Activated naive CD4-positive, alpha-beta T cell treated with anti-CD3 and anti-CD28 coated beads for 36 hours (primary cell): Measurements from ENCODE around the gene DBI. TPM values are rescaled to one million over a fixed set of nuclear protein-coding genes. Genes with fewer than 3 reads are reported as not detected.
"Not testable (repeated sequence)": the region's sequence is repeated elsewhere in the genome, so short reads cannot be mapped to it uniquely, and the experiment has no call there.

Experiments
- CTCF ChIA-PET: fragments of 350-600 bp; sonication (Branson Sonifier 250); formaldehyde crosslinking; loops from one replicate; lab custom pipeline; 2021; ENCODE audit warnings: antibody characterized with exemption; lab: Charles Lee
- DNase-seq: peaks from one replicate; pipeline ENCODE4 v3.0.0-alpha.2; 2020
- H3K27ac Mint-ChIP-seq: one replicate; pipeline ENCODE4 v1.8.0; 2021; ENCODE audit warnings: mild to moderate bottlenecking, mixed read lengths
- H3K27me3 Mint-ChIP-seq: one replicate; pipeline ENCODE4 v1.8.0; 2021; ENCODE audit warnings: low read depth, mixed read lengths
- H3K36me3 Mint-ChIP-seq: one replicate; pipeline ENCODE4 v1.8.0; 2021; ENCODE audit warnings: low read depth, mixed read lengths
- H3K4me1 Mint-ChIP-seq: one replicate; pipeline ENCODE4 v1.8.0; 2021; ENCODE audit warnings: low read depth, mixed read lengths
- H3K4me3 Mint-ChIP-seq: one replicate; pipeline ENCODE4 v1.8.0; 2021; ENCODE audit warnings: mild to moderate bottlenecking, moderate library complexity, mixed read lengths
- H3K9me3 Mint-ChIP-seq: one replicate; pipeline ENCODE4 v1.8.0; 2021; ENCODE audit warnings: mixed read lengths
- intact Hi-C: fragments of 100-400 bp; cut with micrococcal nuclease; formaldehyde crosslinking; loops from one replicate; pipeline ENCODE4 v1.15.1; 2023
- total RNA-seq, 2 experiments: library from RNA; stranded (reverse); gene quantifications; one replicate each; pipeline ENCODE4 v1.2.3, GENCODE V29; 2021

Gene DBI
- total RNA-seq, 2 experiments from 2014 or later, result 133 to 134 TPM

GRCh38 chr2:119367472-119368099 is 809 bp downstream of the DBI start:
- intact Hi-C loops, result loop anchor here (2.0 to 10.0 kb wide), 8 partner anchors 311 to 1355 kb away; partner anchors contain the start of genes CCDC93, EPB41L5, RALB and TMEM177
- H3K36me3 Mint-ChIP-seq, result peaks cover 36% of the 10 kb centered on the region
- CTCF ChIA-PET, result no interaction called here
- H3K9me3 Mint-ChIP-seq, result peaks cover 3% of the 10 kb centered on the region
- peak overlapping the region; percentile 99 for H3K4me3 Mint-ChIP-seq
- peak overlapping the region; percentile 92 for H3K27ac Mint-ChIP-seq
- peaks cover 40% of the 10 kb centered on the region for H3K4me1 Mint-ChIP-seq
- H3K27me3 Mint-ChIP-seq, result no peaks in the 10 kb centered on the region
- peak; percentile 52 for DNase-seq

GRCh38 chr2:119369845-119370244 is 3.1 kb downstream of the DBI start:
- no peak overlapping the region for H3K4me3 Mint-ChIP-seq
- no peaks in the 10 kb centered on the region for H3K27me3 Mint-ChIP-seq
- CTCF ChIA-PET, result interaction anchor here (0.7 kb wide), 1 partner anchor 10 kb away, joined by 3 read pairs; no protein-coding TSS in a partner anchor
- intact Hi-C loops, result loop anchor here (5.0 to 10.0 kb wide), 4 partner anchors 327 to 1358 kb away; partner anchors contain the start of genes CCDC93 and RALB
- peaks cover 11% of the 10 kb centered on the region for H3K9me3 Mint-ChIP-seq
- no peak for DNase-seq
- H3K27ac Mint-ChIP-seq, result no peak overlapping the region
- H3K4me1 Mint-ChIP-seq, result peaks cover 27% of the 10 kb centered on the region
- peaks cover 57% of the 10 kb centered on the region for H3K36me3 Mint-ChIP-seq

GRCh38 chr2:119371111-119371510 is 4.3 kb downstream of the DBI start:
- Mint-ChIP-seq H3K4me3 (no peak overlapping the region), H3K9me3 (peaks cover 11% of the 10 kb centered on the region), H3K27ac (no peak overlapping the region), H3K36me3 (peaks cover 59% of the 10 kb centered on the region), H3K4me1 (peaks cover 15% of the 10 kb centered on the region), H3K27me3 (no peaks in the 10 kb centered on the region)
- CTCF ChIA-PET, result no interaction called here
- intact Hi-C loops, result no loop called here
- no peak for DNase-seq

GRCh38 chr2:119372778-119373568 is 6.2 kb downstream of the DBI start:
- Mint-ChIP-seq H3K27me3 (no peaks in the 10 kb centered on the region), H3K4me1 (peaks cover 11% of the 10 kb centered on the region), H3K27ac (no peak overlapping the region), H3K4me3 (no peak overlapping the region), H3K9me3 (peaks cover 11% of the 10 kb centered on the region), H3K36me3 (peaks cover 57% of the 10 kb centered on the region)
- CTCF ChIA-PET, result interaction anchor here (1.2 kb wide), 1 partner anchor 104 kb away, joined by 3 read pairs; no protein-coding TSS in a partner anchor
- intact Hi-C loops, result no loop called here
- DNase-seq, result no peak

- DNase-seq, intact Hi-C loops, H3K27ac Mint-ChIP-seq, H3K4me1 Mint-ChIP-seq, H3K4me3 Mint-ChIP-seq, H3K27me3 Mint-ChIP-seq: not testable (repeated sequence)
- peaks cover 11% of the 10 kb centered on the region for H3K9me3 Mint-ChIP-seq
- peaks cover 52% of the 10 kb centered on the region for H3K36me3 Mint-ChIP-seq
- CTCF ChIA-PET, result interaction anchor here (1.2 kb wide), 1 partner anchor 103 kb away, joined by 3 read pairs; no protein-coding TSS in a partner anchor
These were observed 7.3 kb downstream of the DBI start for GRCh38 chr2:119373907-119374745.

GRCh38 chr2:119376406-119376805 is 9.6 kb downstream of the DBI start:
- peaks cover 35% of the 10 kb centered on the region for H3K36me3 Mint-ChIP-seq
- DNase-seq, H3K4me1 Mint-ChIP-seq, H3K4me3 Mint-ChIP-seq, H3K27ac Mint-ChIP-seq, H3K27me3 Mint-ChIP-seq, intact Hi-C loops: not testable (repeated sequence)
- H3K9me3 Mint-ChIP-seq, result peaks cover 11% of the 10 kb centered on the region
- CTCF ChIA-PET, result interaction anchor here (0.7 kb wide), 1 partner anchor 320 kb away, joined by 3 read pairs; no protein-coding TSS in a partner anchor

- CTCF ChIA-PET, result interaction anchor here (0.7 kb wide), 1 partner anchor 321 kb away, joined by 3 read pairs; no protein-coding TSS in a partner anchor
- intact Hi-C loops, result no loop called here
- Mint-ChIP-seq H3K27ac (no peak overlapping the region), H3K4me1 (no peaks in the 10 kb centered on the region), H3K27me3 (no peaks in the 10 kb centered on the region), H3K36me3 (peaks cover 31% of the 10 kb centered on the region), H3K9me3 (peaks cover 11% of the 10 kb centered on the region), H3K4me3 (no peak overlapping the region)
- DNase-seq, result no peak
These were observed 10.0 kb downstream of the DBI start for GRCh38 chr2:119376810-119377209.

GRCh38 chr2:119377294-119377992 is 10.7 kb downstream of the DBI start:
- no peak for DNase-seq
- intact Hi-C loops, result no loop called here
- peaks cover 8% of the 10 kb centered on the region for H3K9me3 Mint-ChIP-seq
- H3K27ac Mint-ChIP-seq, result no peak overlapping the region
- H3K27me3 Mint-ChIP-seq, result no peaks in the 10 kb centered on the region
- H3K36me3 Mint-ChIP-seq, result peaks cover 25% of the 10 kb centered on the region
- CTCF ChIA-PET, result no interaction called here
- H3K4me3 Mint-ChIP-seq, result no peak overlapping the region
- no peaks in the 10 kb centered on the region for H3K4me1 Mint-ChIP-seq

GRCh38 chr2:119377993-119378345 is 11.2 kb downstream of the DBI start:
- Mint-ChIP-seq H3K9me3 (peaks cover 6% of the 10 kb centered on the region), H3K36me3 (peaks cover 19% of the 10 kb centered on the region), H3K27ac (no peak overlapping the region), H3K4me3 (no peak overlapping the region), H3K27me3 (no peaks in the 10 kb centered on the region), H3K4me1 (no peaks in the 10 kb centered on the region)
- CTCF ChIA-PET, result no interaction called here
- DNase-seq, result no peak
- intact Hi-C loops, result no loop called here

- CTCF ChIA-PET, result no interaction called here
- intact Hi-C loops, result no loop called here
- H3K4me1 Mint-ChIP-seq, result no peaks in the 10 kb centered on the region
- H3K27me3 Mint-ChIP-seq, result peaks cover 3% of the 10 kb centered on the region
- peaks cover 13% of the 10 kb centered on the region for H3K36me3 Mint-ChIP-seq
- peaks cover 4% of the 10 kb centered on the region for H3K9me3 Mint-ChIP-seq
- DNase-seq, result no peak
- no peak overlapping the region for H3K4me3 Mint-ChIP-seq
- no peak overlapping the region for H3K27ac Mint-ChIP-seq
These were observed 11.8 kb downstream of the DBI start for GRCh38 chr2:119378566-119378965.

GRCh38 chr2:119383410-119384140 is 16.8 kb downstream of the DBI start:
- H3K4me3 Mint-ChIP-seq, result no peak overlapping the region
- H3K36me3 Mint-ChIP-seq, result no peaks in the 10 kb centered on the region
- CTCF ChIA-PET, result no interaction called here
- peaks cover 6% of the 10 kb centered on the region for H3K4me1 Mint-ChIP-seq
- intact Hi-C loops, result no loop called here
- no peak for DNase-seq
- H3K27me3 Mint-ChIP-seq, result peaks cover 8% of the 10 kb centered on the region
- H3K27ac Mint-ChIP-seq, result no peak overlapping the region
- no peaks in the 10 kb centered on the region for H3K9me3 Mint-ChIP-seq
